Esophagus muscularis mucosa (tissue), 4 donors: ENCODE measurements around the gene NRF1. TPM values are rescaled to one million over a fixed set of nuclear protein-coding genes. Genes with fewer than 3 reads are reported as not detected.
"Not testable (repeated sequence)": the region's sequence is repeated elsewhere in the genome, so short reads cannot be mapped to it uniquely, and the experiment has no call there.

Source experiments
- DNase-seq: peaks from one replicate; pipeline ENCODE4 v3.0.0-alpha.2; 2017; ENCODE audit errors: extremely low spot score
- H3K27ac ChIP-seq, 4 donors: fragments of 200-600 bp; sonication (generic); replicated peaks in 1 of 4; 1 replicate in 3 of 4; 2 replicates in 1 of 4; pipeline ENCODE4 v1.5.1; 2016 to 2019; ENCODE audit warnings: mild to moderate bottlenecking in 1 of 4
- H3K27me3 ChIP-seq, 4 donors: fragments of 200-600 bp; sonication (generic); one replicate each; pipeline versions ENCODE4 v1.5.1 to v1.6.0; 2016 to 2019
- H3K36me3 ChIP-seq, 4 donors: fragments of 200-600 bp; sonication (generic); one replicate each; pipeline ENCODE4 v1.5.1; 2016 to 2019
- H3K4me1 ChIP-seq, 4 donors: fragments of 200-600 bp; sonication (generic); one replicate each; pipeline ENCODE4 v1.5.1; 2016 to 2019
- H3K4me3 ChIP-seq, 4 donors: fragments of 200-600 bp; sonication (generic); 1 replicate in 2 of 4; 2 replicates in 2 of 4; pipeline ENCODE4 v1.5.1; 2016 to 2019; ENCODE audit warnings: mild to moderate bottlenecking in 4 of 4, moderate library complexity in 1 of 4
- H3K9me3 ChIP-seq, 4 donors: fragments of 200-600 bp; sonication (generic); 1 replicate in 3 of 4; 2 replicates in 1 of 4; pipeline ENCODE4 v1.5.1; 2016 to 2019
- CTCF ChIP-seq, 3 experiments: fragments of 200-600 bp in 2 of 3; fragments of 450-650 bp in 1 of 3; sonication (generic) in 2 of 3; IDR thresholded peaks; one replicate each; pipeline ENCODE4 v1.5.1; 2017 to 2019; ENCODE audit warnings: antibody characterized with exemption in 3 of 3, mild to moderate bottlenecking in 2 of 3, moderate library complexity in 1 of 3
- EP300 ChIP-seq: sonication (generic); formaldehyde crosslinking; IDR thresholded peaks from one replicate; pipeline ENCODE4 v1.6.1; 2017; ENCODE audit warnings: antibody characterized with exemption
- POLR2A ChIP-seq: fragments of 450-650 bp; IDR thresholded peaks from one replicate; pipeline ENCODE4 v1.6.1; 2017; ENCODE audit warnings: antibody characterized with exemption, moderate library complexity, mild to moderate bottlenecking, low read depth
- POLR2AphosphoS5 ChIP-seq, 2 donors: sonication (generic); formaldehyde crosslinking; IDR thresholded peaks; one replicate each; pipeline ENCODE4 v1.6.1; 2017; ENCODE audit warnings: antibody characterized with exemption in 2 of 2
- WGBS: methylation state at CpG from one replicate; pipeline ENCODE4 v1.1.5; 2018; 5-methylcytosine and 5-hydroxymethylcytosine counted together
- intact Hi-C: fragments of 100-400 bp; cut with DNase I; formaldehyde crosslinking; loops from one replicate; pipeline ENCODE4 v1.15.1; 2023
- total RNA-seq, 4 donors: library from RNA; depleted of rRNA; stranded (reverse); fragments of >200 nt; gene quantifications; one replicate each; pipeline versions ENCODE4 v1.1.0 to v1.2.1, GENCODE V29; 2016

NRF1 gene
- total RNA-seq, 4 donors from 2014 or later, result 8.7 to 19.1 (median 15.9) TPM

- 97% methylated on average over 2 of the region's 2 CpGs for WGBS
- Histone ChIP-seq H3K4me3 (no peak overlapping the region), H3K27me3 (no peaks in the 10 kb centered on the region), H3K36me3 (no peaks in the 10 kb centered on the region), H3K4me1 (peaks cover 6 to 23% (median 18%) of the 10 kb centered on the region in 4 donors), H3K9me3 (no peaks in the 10 kb centered on the region), H3K27ac (no peak overlapping the region)
- no peak for TF ChIP-seq POLR2A
- TF ChIP-seq CTCF (IDR thresholded peaks at IDR 0.05), result no peak
- TF ChIP-seq POLR2AphosphoS5 (IDR thresholded peaks at IDR 0.05), result no peak
- no peak for TF ChIP-seq EP300
- DNase-seq, result no peak
- intact Hi-C loops, result loop anchor here (10.0 kb wide), 1 partner anchor 140 kb away; no protein-coding TSS in a partner anchor
Measured at GRCh38 chr7:129634361-129635034, 23.0 kb downstream of the NRF1 start.

GRCh38 chr7:129635300-129636029, 23.9 kb downstream of the NRF1 start:
- intact Hi-C loops, result loop anchor here (10.0 kb wide), 1 partner anchor 141 kb away; no protein-coding TSS in a partner anchor
- Histone ChIP-seq H3K36me3 (no peaks in the 10 kb centered on the region), H3K9me3 (no peaks in the 10 kb centered on the region), H3K27me3 (no peaks in the 10 kb centered on the region), H3K27ac (no peak overlapping the region), H3K4me1 (peaks cover 6 to 18% (median 13%) of the 10 kb centered on the region in 4 donors), H3K4me3 (no peak overlapping the region)
- WGBS, result 26% methylated on average over 6 of the region's 6 CpGs
- no peak for DNase-seq
- TF ChIP-seq POLR2A, result no peak
- TF ChIP-seq CTCF (IDR thresholded peaks at IDR 0.05), result peak; percentile 55 to 78 (median 58)

- H3K27me3 ChIP-seq, H3K4me3 ChIP-seq, H3K9me3 ChIP-seq, H3K36me3 ChIP-seq, DNase-seq, H3K27ac ChIP-seq: not testable (repeated sequence)
- H3K4me1 ChIP-seq, result peaks cover 6 to 23% (median 15%) of the 10 kb centered on the region in 4 donors
- intact Hi-C loops, result loop anchor here (10.0 kb wide), 1 partner anchor 141 kb away; no protein-coding TSS in a partner anchor
- WGBS, result 80% methylated on average over 5 of the region's 5 CpGs
Measured at GRCh38 chr7:129636030-129636550, 24.6 kb downstream of the NRF1 start.

GRCh38 chr7:129636641-129637040, 25.1 kb downstream of the NRF1 start:
- Histone ChIP-seq H3K27ac (no peak overlapping the region), H3K36me3 (no peaks in the 10 kb centered on the region), H3K4me1 (peaks cover 2 to 24% (median 17%) of the 10 kb centered on the region in 4 donors), H3K9me3 (no peaks in the 10 kb centered on the region), H3K4me3 (no peak overlapping the region), H3K27me3 (no peaks in the 10 kb centered on the region)
- TF ChIP-seq CTCF (IDR thresholded peaks at IDR 0.05) (no peak), POLR2AphosphoS5 (IDR thresholded peaks at IDR 0.05) (no peak), EP300 (no peak), POLR2A (no peak)
- DNase-seq, result no peak
- WGBS, result 95% methylated on average over 4 of the region's 4 CpGs
- intact Hi-C loops, result loop anchor here (10.0 kb wide), 1 partner anchor 142 kb away; no protein-coding TSS in a partner anchor

GRCh38 chr7:129640400-129640799, 28.9 kb downstream of the NRF1 start:
- no peaks in the 10 kb centered on the region for H3K27me3 ChIP-seq
- H3K27ac ChIP-seq, result no peak overlapping the region
- 91% methylated on average over 2 of the region's 2 CpGs for WGBS
- H3K4me3 ChIP-seq, result no peak overlapping the region
- TF ChIP-seq POLR2A (no peak), EP300 (no peak), POLR2AphosphoS5 (IDR thresholded peaks at IDR 0.05) (no peak), CTCF (IDR thresholded peaks at IDR 0.05) (no peak)
- peaks cover 12 to 40% (median 31%) of the 10 kb centered on the region in 4 donors for H3K4me1 ChIP-seq
- intact Hi-C loops, result loop anchor here (10.0 kb wide), 1 partner anchor 266 kb away; no protein-coding TSS in a partner anchor
- no peak for DNase-seq
- no peaks in the 10 kb centered on the region for H3K36me3 ChIP-seq
- H3K9me3 ChIP-seq, result no peaks in the 10 kb centered on the region
